ENCODE results near the gene CBX1.
A peak's percentile ranks its signal among the peaks of the same experiment; 100 is the strongest.
"Not testable (repeated sequence)": the region's sequence is repeated elsewhere in the genome, so short reads cannot be mapped to it uniquely, and the experiment has no call there.

Gene CBX1

DNA sequence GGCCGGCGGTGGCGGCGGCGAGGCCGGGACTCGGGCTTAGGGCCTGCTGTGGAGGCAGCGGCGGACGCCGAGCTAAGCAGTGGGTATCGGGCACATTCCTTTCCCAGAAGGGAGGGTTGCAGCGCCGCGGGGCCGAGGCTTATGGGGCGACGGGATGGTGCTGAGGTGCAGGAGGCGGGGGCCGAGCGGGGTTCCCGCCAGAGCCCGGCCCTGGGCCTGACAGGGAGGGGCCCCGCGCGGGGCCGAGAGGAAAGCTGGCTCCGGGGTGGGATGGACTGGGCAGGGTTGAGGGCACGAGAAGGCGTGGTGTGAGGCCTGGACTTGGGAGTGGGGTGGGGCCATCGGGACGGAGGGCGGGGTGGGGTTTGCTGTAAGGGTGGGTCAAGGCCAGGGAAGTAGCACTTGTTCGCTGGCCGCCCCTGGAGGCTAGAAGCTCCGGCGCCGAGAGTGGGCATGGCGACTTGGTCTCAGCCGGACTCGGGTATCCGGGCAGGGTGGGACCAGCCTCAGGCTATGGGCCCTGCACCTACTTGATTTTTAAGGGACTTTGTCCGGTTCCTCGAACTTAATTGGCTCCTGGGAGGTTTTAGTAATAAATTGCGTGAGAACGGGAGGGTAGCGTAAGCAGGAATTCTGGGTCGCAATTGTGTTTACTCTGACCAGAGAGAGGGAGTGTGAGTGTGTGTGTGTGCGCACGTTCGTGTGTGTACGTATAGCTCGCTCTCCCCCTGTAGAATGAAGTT is 52.7 kb downstream of the CBX1 start:
- peak; percentile 47 for DNase-seq

DNA sequence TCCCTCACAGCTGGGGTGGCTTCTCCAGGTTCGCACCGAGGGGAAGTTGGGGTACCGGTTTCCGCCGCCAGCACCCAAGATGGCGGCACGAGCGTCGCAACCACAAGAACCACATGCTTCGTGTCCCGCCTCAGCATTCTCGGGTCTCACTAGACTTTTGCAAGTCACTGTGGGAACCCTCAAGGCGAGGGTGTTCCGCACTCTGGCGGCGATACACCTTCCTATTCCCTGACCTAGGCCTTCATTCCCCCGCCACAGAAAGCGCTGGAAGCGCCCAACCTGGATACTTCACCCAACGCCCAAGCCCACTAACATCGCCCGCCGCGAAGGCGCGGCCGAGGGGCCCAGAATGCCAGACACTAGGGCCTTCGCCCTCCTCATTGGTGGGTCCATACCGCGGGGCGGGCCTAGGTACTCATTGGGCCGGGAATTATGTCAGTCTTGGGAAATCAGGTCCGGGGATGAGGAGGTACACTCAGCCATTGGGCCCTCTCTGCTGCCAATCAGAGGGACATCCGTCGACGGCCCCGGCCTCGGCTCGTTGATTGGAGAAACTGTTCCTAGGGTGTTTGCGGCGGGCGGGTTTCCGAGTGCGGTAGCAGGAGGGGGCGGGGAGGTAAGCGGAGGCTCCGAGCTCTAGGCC is 53.4 kb downstream of the CBX1 start, which contains the start of gene NFE2L1:
Gene NFE2L1, plus strand, starts transcription at position 619 of the 643 bp plus-strand sequence. CDS start 2,760 bp downstream, outside the sequence.
- DNase-seq, result peak; percentile 98

DNA sequence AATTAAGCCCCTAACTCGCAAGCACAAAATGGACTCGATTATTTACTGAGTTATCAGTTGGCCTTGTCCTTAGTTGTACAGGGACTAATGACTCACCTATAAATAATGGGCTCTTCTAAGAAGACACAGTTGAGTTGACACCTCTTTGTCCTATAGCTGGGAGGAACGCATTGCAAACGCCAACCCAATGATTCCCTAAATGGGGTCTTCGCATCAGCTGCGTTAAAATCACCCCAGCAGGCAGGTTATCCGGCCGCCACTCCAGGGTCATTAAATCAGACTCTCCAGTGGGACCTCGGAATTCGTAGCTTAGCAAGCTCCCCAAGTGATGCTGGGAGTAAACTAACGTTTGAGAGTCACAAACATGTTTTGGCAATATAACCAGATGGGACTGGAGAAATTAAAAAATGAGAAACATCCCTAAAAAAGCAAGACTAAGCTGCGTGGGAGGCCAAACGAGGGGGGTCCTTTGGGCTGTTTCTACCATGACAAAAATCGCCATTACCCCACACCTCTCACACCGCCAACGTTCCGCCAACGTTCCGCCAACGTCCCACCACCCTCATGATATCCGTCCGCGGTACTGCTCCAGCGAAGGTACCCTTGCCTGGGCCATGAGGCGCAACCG is 54.1 kb downstream of the CBX1 start:
- DNase-seq, result no peak

DNA sequence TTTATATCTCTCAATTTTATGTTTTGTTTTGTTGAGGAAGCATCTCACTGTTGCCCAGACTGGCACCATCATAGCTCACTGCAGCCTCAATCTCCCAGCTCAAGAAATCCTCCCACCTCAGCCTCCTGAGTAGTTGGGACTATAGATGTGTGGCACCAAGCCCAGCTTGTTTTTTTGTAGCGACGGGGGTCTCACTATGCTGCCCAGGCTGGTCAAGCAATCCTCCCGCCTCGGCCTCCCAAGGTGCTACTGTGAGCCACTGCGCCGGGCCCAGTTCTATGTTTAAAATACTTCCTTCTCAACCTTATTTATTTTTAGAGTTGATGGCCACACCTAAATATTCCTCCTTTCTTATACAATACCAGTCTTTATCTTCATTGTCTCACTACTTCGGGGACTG is 55.0 kb downstream of the CBX1 start:
- no peak for DNase-seq

DNA sequence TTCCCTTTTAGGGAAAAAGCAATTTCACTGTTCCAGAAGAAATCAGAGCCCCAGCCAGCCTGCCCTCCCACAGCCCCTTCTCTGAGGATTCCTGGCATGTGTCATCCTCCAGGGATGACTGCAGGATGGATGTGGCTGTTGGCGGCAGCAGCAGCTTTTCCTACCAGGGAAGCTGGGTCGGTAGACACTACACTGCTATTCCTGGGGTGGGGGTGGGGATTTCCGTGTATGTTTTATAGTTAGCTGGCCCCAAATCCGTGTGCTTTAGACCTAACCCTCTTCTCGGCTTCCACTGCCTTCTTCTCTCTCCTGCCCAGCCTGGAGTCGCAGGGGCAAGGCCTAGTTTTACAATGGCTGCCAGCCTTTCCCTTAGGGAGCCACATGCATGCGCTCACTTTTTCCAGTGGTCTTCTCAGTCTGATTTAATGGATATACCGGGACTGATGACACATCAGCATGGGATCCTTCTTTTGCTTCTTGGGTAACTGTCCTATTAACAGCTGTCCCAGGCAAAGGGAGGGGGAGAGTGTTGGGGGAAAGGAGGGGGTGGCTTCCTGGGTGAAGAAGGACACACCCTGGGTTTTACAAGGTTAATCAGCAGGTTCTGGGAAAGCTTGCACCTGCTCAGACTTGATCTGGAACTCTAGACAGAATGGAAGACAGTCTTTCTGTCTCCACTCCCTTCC is 55.8 kb downstream of the CBX1 start:
- no peak for DNase-seq

DNA sequence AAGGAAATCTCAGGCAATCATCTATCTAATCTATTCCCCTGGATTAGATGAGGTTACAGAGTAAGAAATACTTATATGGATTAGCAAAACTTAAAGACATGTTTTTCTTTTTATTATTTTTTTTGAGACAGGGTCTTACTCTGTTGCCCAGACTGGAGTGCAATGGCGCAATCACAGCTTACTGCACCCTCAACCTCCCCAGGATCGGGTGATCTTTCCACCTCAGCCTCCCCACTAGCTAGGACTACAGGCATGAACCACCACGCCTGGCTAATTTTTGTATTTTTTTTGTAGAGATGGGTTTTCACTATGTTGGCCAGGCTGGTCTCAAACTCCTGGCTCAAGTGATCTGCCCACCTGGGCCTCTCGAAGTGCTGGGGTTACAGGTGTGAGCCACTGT is 56.4 kb downstream of the CBX1 start:
- DNase-seq, result no peak

DNA sequence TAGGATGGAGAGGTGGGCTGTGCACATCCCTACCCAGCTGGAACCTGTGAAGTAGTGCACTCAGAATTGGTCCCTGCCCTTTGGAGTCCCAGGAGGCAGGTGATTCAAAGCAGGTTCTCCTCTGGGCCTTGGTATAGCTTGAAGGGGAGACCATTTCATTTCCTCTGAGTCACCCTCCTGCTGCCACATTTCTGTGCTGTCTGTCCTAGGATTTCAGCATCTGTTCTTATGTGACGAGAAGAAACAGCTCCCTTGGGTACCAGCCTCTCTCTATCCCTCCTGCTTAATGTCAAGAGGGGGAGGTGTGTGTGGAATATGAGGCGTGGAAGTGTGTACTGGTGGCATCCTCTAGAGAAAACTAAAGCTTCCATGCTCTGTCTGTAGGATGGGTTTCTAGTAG is 58.1 kb downstream of the CBX1 start:
- DNase-seq, result no peak

DNA sequence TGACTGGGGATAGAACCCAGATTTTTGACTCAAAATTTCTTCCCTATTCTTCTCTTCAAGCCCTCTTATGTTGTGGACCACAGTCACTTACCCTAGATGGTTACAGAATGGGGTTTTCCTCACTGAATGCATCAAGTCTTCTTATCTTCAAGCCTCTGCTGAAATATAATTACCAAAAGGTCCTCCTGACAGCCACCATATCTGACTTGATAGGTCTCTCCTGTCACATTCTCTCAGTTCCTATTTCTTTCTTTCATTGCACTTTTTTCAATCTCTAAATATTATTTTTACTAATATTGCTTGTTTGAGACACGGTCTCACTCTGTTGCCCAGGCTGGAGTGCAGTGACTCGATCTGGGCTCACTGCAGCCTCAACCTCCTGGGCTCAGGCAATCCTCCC is 62.6 kb downstream of the CBX1 start:
- DNase-seq, result no peak

DNA sequence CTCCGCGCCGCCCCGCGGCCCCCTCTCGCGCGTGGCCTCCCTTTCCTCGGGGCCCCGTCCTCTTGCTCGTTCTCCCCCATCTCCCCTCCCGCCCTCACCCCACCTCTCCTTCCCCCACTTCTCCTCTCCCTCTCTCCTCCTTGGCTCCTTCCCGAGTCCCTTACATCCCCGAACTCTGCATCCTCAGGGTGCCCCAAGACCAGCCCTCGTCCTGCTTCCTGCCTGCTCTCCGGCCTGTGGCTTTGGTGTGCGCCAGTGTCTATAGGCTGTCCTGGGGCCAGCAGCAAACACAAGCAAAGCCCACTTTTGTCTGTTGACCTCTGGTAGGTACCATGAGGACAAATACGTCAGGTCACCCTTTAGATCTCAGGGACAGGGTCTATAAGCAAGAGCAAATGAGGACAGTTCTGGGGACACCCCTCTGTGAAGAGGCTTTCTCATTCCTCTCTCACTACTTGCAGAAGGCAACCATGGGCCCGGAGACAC is 63.4 kb downstream of the CBX1 start:
- DNase-seq, result no peak

DNA sequence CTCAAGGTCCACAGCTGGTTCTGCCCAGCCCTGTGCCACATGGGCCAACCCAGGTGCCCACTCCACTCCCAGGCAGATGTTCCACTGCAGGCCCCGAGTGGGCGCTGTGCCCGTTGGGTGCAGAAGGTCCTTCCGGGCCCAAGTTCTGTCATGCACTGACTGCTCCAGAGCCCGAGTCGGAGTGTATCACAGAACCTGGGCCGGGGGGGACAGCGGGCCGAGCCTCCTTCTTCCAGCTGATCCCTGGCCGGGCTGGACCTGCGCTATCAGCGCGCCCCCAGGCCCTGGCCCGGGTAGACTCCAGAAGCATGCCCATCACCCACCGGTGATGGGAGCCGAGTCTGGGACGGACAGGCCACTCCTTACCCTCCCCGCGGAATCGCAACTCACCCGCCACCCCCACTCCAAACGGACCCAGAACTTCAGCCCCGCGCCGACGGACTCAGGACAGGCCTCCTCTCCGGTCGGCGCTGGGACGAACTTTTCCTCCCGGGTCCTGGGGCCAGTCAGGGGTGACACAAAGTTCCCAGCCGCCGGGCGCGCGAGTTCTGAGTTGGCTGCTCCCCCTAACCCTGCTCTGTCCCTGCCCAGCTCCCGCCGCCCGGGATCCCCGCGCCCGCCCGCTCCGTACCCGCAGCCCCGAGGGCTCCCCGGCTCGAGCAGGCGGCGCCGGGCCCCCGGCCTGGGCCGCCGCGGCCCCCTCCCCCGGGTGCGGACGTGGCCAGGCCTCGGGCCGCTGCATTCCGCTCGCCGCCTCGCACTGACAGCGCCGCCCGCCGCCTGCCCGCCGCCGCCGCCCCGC is 64.0 kb downstream of the CBX1 start, which contains the start of gene COPZ2:
Gene COPZ2, minus strand, starts transcription at position 762 of the 802 bp plus-strand sequence. Its CDS starts 20 bp downstream, at position 742.
- no peak for DNase-seq

DNA sequence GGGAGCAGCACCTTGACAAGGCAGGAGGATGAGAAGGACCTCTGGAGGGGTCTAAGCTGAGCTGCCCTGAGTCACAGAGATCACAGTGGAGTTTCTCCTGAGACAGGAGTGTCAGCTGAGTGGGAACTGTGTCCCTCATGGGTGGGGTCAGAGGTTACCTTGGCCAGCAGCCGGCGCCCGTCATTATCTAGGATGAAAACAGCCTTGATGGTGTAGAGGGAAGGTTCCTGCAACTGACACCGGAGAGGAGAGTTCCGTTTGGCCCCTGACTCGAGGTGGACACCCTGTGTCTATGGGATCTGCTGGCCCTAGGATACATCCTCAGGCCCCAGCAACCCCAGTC is 64.6 kb downstream of the CBX1 start:
- DNase-seq, result no peak

DNA sequence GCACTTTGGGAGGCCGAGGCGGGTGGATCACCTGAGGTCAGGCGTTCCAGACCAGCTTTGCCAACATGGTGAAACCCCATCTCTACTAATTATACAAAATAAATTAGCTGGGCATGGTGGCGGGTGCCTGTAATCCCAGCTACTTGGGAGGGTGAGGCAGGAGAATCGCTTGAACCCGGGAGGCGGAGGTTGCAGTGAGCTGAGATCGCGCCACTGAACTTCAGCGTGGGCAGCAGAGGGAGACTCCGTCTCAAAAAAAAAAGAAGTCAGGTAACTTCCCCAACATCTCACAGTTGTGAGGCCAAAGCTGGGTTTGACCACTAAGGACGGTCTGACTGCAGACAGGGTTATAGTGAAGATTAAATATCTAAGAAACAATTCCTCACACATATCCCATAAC is 66.5 kb downstream of the CBX1 start:
- not testable (repeated sequence) for DNase-seq

DNA sequence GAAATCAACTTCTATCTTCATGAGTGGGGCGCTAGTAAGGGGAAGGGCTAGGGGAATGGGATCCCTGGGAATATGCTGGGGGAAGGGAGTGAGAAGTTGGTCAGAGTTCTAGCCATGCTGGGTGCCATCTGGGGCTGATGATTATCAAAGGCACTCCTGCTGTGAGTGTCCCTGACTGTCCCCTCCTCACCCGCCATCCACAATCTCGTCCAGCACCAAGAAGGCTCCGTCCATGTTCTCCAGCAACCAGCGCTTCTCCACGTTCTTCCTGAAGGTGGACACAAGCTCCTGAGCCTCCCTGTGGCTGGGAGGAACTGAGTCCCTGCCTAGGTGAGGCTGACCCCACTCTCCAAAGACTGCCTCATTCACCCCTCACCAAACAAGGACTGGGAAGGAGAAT is 69.3 kb downstream of the CBX1 start:
- DNase-seq, result no peak

DNA sequence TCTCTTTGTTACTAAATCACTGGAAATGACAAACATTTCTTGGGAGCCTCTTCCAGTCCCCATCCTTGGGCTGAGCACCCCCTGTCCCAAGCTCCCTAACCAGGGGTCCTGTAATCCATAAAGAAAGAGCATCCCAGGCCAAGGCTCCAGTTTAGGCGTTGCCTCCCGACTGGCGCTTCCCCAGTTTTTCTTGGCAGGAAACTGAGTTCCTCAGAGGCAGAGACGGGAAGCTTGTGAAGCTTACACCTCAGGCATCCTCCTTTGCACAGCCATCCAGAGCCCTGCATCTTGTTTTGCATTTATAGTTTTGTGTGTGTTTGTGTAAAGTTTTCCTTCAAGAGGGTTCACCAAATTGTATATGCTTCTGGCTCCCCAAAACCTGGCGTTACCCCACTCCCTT is 70.7 kb downstream of the CBX1 start:
- no peak for DNase-seq

DNA sequence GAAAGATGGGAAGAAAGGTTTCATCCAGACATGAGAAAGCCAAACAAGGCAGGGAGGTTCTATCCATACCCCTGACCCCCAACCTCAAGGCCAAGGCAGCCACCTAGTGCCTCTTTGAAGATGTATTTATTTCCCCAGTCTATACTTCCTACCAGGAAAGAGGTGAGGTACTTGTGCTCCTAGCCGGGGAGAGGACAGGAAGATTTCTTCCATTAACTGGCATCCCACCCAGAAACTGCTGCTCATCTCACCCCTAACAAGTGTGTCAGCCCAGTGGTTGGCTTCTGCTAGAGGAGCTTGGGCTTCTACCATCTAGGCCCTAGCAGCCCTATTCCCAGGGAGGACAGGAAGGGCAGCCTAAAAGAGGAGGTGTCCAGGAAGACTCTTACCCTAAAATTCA is 72.5 kb downstream of the CBX1 start:
- DNase-seq, result no peak

DNA sequence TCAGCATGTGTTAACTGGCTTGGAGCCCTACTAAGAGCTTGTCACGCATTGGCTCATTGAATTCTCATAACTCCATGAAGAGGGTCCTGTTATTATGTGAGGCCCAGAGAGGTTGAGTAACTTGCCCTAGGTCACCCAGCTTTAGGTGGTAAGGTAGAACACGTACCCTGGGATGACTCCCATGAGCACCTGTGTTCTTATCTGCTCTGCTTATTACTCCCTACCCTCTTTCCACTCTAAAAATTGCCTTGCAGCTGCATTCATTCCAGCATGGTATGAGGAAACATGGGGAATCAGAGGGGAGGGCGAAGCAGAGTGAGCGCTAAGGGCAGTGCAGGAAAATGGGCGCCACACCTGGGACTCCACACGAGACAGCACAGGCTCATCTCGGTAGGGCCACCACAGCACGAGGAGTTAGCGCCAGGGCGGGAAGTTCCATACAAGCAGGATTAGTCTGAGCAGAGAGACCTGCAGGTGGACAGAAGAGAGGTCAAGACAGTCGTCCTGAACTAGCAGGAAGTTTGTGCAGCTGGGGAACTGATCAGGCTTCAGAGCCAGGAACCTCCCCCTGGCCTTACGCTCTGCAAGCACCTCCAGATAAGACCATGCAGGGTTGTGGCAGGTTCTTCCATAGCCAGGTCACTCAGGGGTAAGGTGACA is 73.8 kb downstream of the CBX1 start:
- DNase-seq, result no peak

DNA sequence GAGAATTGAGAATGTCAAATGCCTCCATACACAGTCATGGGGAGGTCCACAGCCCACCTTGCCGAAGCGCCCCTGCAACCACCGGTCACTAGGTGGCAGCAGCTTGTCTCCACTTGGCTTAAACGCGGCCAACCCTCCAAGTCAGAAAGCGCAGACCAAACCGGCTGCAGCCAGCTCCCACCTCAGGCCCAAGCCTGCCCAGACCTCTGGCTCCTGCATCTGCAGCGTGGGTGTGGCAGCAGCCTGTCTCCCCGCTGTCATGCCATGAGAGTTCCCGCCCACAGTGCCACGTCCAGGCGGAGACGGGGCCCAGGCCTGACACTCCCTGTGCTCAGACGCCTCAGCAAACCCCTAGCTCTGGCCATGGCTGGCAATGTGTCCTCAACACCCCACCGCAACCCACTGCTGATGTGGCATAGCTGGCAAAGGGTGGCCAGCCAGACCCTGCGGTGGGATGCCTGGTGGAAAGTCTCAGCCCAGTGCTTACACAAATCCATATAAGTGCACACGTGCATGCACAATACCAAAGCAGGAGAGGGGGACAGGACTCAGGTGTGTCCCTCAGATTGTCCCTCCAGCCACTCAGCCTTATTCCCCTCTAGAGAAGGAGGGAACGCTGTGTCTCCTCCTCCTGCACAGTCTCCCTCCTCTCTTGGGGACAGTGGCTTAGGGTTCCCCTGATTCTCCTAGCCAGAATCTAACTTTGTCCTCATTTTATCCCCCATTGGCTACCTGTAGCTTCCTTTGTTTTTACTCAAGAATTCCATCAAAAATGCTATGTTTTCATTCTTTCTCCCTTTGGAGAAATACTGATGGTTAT is 74.6 kb downstream of the CBX1 start:
- DNase-seq, result peak; percentile 81

DNA sequence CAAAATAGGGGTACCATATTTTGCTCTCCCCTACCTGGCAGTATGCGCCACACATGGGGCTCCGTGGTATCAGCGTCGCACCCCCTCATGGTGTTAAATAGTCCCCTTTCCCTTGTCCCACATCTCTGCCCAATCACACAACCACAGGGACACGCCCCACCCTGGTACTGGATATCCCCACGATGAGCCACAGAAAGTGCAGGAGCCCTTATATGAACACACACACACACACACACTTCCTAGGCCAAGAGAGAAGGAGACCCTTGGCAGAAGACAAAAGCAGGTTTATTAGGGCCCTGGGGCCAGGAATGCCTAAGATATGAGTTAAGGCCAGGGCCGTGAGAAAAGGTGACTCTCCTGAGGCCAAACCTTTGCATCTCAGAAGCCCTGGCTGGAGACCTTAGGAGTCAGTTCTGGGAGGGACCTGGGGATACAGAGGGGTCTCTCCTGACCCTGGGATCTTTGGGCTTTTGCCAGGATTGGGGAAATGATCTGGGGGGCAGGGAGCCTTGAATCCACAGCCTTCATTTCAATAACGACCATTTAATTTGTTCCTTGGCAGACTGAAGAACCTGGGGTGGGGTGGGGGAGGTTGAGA is 75.3 kb downstream of the CBX1 start:
- DNase-seq, result no peak

DNA sequence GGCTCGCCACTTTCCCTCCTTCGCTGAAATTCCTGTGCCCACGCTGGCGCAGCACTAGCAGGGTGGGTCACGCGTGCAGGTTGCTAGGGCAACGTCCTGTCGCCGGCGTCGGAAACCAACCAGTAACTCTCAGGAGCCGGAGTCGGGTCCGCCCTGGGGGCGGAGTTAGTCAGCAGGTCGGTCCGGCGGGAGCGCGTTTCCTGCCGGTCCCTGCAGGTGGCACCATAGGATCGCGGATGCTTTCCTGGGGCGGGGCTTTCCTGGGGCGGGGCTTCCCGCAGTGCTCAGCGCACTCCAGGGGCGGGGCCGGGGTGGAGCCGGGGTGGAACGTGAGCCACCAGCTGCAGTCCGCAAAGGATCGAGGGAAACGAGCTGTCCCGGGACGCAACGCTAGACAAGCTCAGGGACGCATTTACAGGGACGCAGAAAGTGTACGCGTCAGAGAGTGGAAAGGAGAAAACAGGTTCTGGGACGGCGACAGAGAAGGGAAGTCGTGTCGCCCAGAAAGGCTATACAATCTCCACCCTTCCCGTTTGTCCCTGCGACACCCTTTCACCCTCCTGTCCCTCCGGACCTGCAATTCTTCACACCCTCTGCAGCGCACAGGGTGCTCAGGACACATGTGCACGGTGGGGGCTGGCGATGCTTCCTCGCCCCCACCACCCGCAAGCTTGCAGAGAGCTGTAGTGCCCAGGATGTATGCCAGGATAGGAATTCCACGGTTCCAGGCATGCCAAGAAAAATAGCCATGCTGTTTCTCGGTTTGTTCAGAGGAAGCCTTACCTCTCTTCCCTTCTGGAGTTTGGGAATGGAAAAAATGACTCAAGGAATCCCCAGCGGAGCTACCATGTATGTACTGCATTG is 76.0 kb downstream of the CBX1 start:
- peak; percentile 92 for DNase-seq
